HFF-Myc (cell line): ENCODE measurements around the gene RPS6KA3.
"Not testable (repeated sequence)": the region's sequence is repeated elsewhere in the genome, so short reads cannot be mapped to it uniquely, and the experiment has no call there.

Source experiments
- DNase-seq: peaks from one replicate; pipeline ENCODE4 v3.0.0-alpha.2; 2011; ENCODE audit warnings: low read depth; ENCODE audit errors: extremely low read depth
- H3K4me3 ChIP-seq: replicated peaks from 2 replicates; pipeline ENCODE4 v1.5.1; 2011; ENCODE audit warnings: low read depth, mild to moderate bottlenecking, control low read depth, low read length
- CTCF ChIP-seq: IDR thresholded peaks from 2 replicates; pipeline ENCODE4 v1.5.1; 2012; ENCODE audit warnings: mild to moderate bottlenecking, low read depth, low read length, control low read depth; ENCODE audit errors: missing control alignments

The RPS6KA3 gene

DNA sequence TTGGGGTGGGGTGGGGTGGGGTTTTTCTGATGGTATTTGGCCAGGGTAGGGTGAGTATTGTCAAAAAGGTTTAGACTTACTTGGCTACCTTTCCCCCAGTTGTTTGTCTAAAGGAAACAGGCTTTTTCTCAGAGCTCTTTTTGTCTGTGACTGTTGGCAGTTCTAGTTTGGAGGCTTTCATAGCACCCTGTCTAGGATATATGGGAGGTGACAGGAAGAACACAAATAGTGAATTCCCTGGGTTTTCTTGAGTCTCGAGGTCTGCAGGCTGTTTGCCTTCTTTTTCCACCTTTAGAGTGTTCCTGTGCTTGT, 13.5 kb downstream of the RPS6KA3 start:
- no peak for DNase-seq
- no peak for TF ChIP-seq CTCF

DNA sequence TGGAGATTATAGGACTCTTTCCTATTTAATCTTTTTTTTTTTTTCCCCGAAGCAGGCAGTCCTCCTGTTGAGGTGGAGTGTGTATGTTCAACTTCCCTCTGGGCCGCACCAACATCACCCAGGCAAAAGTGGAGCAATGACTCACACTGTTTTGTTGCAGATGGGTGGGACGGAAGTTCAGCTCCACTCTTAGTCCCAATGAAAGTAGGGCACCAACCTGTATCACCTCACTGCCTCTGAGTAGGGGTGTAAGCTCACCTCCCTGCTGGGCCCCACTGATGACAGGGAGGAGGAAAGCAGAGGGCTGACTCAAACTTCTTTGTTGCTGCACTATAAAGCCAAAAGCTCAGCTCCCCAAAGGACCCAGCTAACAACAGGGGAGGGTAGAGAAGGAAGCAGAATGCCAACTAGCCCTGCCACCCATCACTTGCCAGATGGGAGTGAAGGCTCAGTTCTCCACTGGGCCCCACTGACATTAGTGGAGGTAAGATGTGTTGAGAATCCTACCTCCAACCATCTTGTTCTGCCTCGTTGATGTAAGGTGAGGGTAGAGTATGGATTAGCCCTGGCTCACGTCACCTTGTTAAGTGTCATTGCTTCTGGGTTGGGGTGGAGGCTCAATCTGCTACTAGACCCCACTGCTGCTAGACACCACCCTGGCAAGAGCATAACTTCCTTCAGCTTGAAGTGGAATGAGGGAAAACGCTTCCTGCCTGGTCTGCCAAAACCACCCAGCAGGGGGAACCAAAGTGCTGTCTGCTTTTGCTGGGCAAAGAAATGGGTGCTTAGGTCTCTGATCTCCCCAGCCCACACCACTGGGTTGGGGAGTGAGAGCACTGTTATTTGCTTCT, 14.1 kb downstream of the RPS6KA3 start:
- no peak overlapping the region for H3K4me3 ChIP-seq
- TF ChIP-seq CTCF = peak; percentile 65
- DNase-seq = no peak

More for the DNA sequence above, 13.5 kb downstream of the RPS6KA3 start:
- no peak overlapping the region for H3K4me3 ChIP-seq

GRCh38 chrX:20251691-20252090, 15.0 kb downstream of the RPS6KA3 start:
- no peak for TF ChIP-seq CTCF
- no peak for DNase-seq
- H3K4me3 ChIP-seq = no peak overlapping the region

- DNase-seq, H3K4me3 ChIP-seq: not testable (repeated sequence)
These were observed 16.6 kb downstream of the RPS6KA3 start for GRCh38 chrX:20250146-20250545.

DNA sequence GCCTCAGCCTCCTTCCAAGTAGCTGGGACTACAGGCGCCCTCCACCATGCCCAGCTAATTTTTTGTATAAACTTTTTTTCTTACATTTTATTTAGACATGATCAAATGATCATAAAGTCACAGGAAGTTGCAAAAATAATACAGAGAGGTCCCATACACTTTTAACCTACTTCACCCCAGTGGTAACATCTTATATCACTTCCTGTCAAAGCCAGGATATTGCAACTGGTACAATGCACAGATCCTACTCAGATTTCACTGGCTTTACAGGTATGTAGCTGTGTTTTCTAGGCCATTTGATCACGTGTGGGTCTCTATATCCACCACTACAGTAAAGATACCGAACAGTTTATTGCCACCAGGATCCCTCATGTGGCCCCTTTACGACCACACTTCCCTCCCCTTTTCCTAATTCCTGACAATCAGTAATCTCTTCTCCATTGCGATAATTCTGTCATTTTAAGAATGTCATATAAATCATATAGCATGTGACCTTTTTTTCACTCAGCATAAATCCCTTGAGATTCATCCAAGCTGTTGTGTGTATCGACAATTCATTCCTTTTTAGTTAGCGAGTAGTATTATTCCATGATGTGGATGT, 18.0 kb downstream of the RPS6KA3 start:
- H3K4me3 ChIP-seq = no peak overlapping the region
- TF ChIP-seq CTCF = no peak

GRCh38 chrX:20244931-20245330, 21.8 kb downstream of the RPS6KA3 start:
- no peak for TF ChIP-seq CTCF
- no peak for DNase-seq
- no peak overlapping the region for H3K4me3 ChIP-seq

More for the DNA sequence above, 18.0 kb downstream of the RPS6KA3 start:
- DNase-seq = no peak

DNA sequence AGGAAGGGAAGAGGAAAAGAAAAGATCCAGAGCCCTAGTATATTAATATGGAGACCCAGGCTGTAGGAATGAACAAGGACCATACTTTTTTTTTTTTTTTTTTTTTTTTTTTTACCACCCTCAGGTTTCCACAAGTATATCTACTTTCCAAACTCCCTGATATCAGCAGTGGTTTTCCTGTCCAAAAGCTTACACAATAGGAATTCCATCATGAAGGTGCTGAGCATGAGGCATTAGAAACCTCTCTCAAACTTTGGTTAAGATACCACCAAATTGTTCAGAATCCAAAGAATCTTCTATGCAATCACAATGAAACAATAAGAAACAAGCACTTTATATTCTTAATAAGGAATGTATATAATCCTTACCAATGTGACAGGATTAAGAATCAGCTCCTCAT, 26.5 kb downstream of the RPS6KA3 start:
- H3K4me3 ChIP-seq = no peak overlapping the region
- no peak for DNase-seq
- no peak for TF ChIP-seq CTCF
